Measurements from ENCODE around the gene WASF2.

The WASF2 gene

DNA sequence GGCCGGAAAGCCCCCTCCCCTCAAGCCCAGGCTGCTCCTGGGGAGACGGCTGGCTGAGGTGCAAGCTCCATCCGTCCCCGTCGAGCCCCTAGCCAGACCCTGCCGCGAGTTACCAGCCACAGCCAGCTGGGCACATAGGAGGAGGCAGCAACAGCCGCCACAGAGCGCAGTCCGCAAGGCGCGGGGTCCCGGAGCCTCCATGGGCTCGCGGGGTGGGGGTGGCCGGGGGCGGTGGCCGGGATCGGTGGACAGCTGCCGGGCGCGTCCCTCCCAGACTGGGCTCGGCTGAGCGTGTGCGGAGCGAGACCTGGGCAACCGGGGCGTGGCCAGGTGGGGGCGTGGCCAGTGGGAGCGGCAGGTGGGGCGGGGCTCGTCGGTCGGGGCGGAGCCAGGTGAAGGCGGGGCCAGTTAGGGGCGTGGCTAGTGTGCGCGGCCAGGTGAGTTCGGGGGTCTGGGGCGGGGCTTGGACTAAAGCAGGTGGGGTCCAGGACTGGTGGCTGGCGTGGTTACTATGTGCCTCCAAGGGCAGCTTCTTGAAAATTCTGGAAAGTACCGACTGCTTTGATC lies 106.8 kb downstream of the WASF2 start, which contains the start of gene CD164L2:
Gene CD164L2, minus strand, starts transcription at position 295 of the 567 bp plus-strand sequence. Its CDS starts 94 bp downstream, at position 201.
- no peak for DNase-seq (ENCODE audit: low read depth in 1 of 2, low spot score in 1 of 2)
- TF ChIP-seq SPI1 (IDR thresholded peaks at IDR 0.05; ENCODE audit: borderline replicate concordance, low read depth) (no peak), GABPA (IDR thresholded peaks at IDR 0.05; ENCODE audit: low read depth) (no peak), POLR2AphosphoS5 (IDR thresholded peaks at IDR 0.05; ENCODE audit: low read depth) (no peak)
- TF ChIP-seq, protein P1, sequence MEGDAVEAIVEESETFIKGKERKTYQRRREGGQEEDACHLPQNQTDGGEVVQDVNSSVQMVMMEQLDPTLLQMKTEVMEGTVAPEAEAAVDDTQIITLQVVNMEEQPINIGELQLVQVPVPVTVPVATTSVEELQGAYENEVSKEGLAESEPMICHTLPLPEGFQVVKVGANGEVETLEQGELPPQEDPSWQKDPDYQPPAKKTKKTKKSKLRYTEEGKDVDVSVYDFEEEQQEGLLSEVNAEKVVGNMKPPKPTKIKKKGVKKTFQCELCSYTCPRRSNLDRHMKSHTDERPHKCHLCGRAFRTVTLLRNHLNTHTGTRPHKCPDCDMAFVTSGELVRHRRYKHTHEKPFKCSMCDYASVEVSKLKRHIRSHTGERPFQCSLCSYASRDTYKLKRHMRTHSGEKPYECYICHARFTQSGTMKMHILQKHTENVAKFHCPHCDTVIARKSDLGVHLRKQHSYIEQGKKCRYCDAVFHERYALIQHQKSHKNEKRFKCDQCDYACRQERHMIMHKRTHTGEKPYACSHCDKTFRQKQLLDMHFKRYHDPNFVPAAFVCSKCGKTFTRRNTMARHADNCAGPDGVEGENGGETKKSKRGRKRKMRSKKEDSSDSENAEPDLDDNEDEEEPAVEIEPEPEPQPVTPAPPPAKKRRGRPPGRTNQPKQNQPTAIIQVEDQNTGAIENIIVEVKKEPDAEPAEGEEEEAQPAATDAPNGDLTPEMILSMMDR (IDR thresholded peaks at IDR 0.05; ENCODE audit: insufficient read depth, low read length) = no peak
- TF ChIP-seq, protein P2, sequence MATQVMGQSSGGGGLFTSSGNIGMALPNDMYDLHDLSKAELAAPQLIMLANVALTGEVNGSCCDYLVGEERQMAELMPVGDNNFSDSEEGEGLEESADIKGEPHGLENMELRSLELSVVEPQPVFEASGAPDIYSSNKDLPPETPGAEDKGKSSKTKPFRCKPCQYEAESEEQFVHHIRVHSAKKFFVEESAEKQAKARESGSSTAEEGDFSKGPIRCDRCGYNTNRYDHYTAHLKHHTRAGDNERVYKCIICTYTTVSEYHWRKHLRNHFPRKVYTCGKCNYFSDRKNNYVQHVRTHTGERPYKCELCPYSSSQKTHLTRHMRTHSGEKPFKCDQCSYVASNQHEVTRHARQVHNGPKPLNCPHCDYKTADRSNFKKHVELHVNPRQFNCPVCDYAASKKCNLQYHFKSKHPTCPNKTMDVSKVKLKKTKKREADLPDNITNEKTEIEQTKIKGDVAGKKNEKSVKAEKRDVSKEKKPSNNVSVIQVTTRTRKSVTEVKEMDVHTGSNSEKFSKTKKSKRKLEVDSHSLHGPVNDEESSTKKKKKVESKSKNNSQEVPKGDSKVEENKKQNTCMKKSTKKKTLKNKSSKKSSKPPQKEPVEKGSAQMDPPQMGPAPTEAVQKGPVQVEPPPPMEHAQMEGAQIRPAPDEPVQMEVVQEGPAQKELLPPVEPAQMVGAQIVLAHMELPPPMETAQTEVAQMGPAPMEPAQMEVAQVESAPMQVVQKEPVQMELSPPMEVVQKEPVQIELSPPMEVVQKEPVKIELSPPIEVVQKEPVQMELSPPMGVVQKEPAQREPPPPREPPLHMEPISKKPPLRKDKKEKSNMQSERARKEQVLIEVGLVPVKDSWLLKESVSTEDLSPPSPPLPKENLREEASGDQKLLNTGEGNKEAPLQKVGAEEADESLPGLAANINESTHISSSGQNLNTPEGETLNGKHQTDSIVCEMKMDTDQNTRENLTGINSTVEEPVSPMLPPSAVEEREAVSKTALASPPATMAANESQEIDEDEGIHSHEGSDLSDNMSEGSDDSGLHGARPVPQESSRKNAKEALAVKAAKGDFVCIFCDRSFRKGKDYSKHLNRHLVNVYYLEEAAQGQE (IDR thresholded peaks at IDR 0.05; ENCODE audit: insufficient replicate concordance, low read depth) = no peak
- Histone ChIP-seq H3K27ac (replicated peaks) (no peak within 1 kb of the TSS), H3K27me3 (ENCODE audit: insufficient read depth, poor library complexity, severe bottlenecking) (peaks cover 2% of the 10 kb centered on the region), H3K4me3 (replicated peaks; ENCODE audit: insufficient read depth, low read length) (no peak within 1 kb of the TSS)

DNA sequence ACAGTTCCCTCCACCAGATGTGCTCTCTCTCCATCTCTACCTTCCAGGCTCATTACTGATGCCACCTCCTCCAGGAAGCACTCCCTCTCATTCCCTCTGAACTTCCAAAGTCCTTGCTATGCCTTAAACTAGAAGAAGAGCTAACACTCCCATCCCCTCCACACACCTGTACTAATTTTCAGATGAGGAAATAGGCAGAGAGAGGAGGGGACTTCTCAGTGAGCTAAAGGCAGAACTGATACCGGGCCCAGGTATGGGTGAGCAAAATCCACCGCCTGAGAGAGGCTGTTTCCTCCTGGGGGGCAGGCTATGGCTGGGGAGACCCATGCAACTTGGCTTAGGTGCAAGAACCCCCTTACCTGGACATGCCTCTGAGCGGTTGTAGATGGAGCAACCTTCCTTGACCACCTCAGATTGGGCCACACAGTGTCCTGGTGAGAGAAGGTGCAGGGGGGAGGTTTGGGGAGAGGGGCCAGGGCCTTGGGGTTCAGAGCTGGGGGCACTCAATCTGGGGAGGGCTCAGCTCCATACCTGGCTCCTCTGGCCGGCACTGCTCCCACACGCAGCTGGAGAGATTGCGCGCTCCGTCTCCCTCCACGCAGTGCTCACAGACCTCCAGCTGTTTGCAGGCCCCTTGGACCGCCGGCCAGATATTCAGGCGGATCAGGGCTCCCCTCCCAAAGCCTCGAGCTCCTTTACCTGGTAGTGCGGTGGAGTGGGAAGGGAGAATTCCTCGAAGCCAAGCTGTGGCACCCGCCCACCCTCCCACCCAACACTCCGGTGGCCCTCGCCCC lies 107.8 kb downstream of the WASF2 start:
- DNase-seq (ENCODE audit: low read depth in 1 of 2, low spot score in 1 of 2) = no peak
- Histone ChIP-seq H3K27me3 (ENCODE audit: insufficient read depth, poor library complexity, severe bottlenecking) (peaks cover 2% of the 10 kb centered on the region), H3K4me3 (replicated peaks; ENCODE audit: insufficient read depth, low read length) (no peak overlapping the region), H3K27ac (replicated peaks) (no peak overlapping the region)
- TF ChIP-seq, protein P1 (IDR thresholded peaks at IDR 0.05; ENCODE audit: insufficient read depth, low read length) = no peak
- TF ChIP-seq POLR2AphosphoS5 (IDR thresholded peaks at IDR 0.05; ENCODE audit: low read depth) (no peak), SPI1 (IDR thresholded peaks at IDR 0.05; ENCODE audit: borderline replicate concordance, low read depth) (no peak)
- TF ChIP-seq, protein P2 (IDR thresholded peaks at IDR 0.05; ENCODE audit: insufficient replicate concordance, low read depth) = no peak

DNA sequence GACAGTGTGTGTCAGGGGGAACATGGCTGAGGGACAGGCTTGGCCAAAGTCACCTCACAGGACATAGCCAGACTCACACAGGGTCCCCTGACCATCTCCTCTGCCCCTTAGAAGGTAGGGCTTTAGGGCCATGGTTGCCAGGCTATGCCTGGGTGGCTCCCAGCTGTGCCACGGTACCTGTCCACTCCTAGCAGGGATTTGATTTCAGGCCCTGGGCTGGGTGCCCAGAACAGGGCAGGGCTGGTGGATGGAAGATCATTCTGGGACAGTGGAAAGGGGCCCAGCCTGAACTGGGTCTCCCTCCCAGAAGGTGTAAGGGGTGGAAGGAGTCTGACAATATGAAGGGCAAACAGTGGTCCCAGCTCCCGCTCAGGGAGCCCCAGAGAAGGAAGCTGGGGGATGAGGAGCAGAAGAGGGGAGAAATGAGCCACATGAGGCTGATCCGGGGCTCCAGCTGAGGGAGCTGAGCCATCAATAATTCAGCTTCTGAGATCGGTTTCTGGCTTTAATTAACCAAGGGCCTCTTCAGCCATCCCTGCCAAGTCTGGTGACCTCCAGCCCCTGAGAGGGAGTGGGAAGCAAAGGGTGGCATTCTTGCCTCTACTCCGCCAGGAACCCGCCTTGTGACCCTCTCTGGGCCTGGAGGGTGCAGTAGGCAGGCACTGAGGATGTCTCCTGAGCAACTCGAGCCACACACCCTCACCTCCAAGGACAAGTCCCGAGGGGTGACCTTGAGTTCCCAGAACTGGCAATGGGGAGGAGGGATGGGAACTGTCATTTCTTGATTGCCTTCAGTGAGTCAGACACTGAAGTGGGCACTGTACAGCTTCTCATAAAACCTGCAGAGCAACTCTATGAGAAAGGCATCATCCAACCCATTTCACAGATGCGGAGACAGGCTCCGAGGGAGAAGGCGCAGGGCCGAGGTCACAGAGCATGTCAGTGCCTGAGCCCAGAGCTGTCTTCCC lies 108.9 kb downstream of the WASF2 start:
- no peak overlapping the region for H3K27ac ChIP-seq (replicated peaks)
- peaks cover under 1% of the 10 kb centered on the region for H3K27me3 ChIP-seq (ENCODE audit: insufficient read depth, poor library complexity, severe bottlenecking)
- H3K4me3 ChIP-seq (replicated peaks; ENCODE audit: insufficient read depth, low read length) = no peak overlapping the region
- no peak for DNase-seq (ENCODE audit: low read depth in 1 of 2, low spot score in 1 of 2)
- no peak for TF ChIP-seq GABPA (IDR thresholded peaks at IDR 0.05; ENCODE audit: low read depth)
- TF ChIP-seq, protein P2 (IDR thresholded peaks at IDR 0.05; ENCODE audit: insufficient replicate concordance, low read depth) = no peak
- no peak for TF ChIP-seq SPI1 (IDR thresholded peaks at IDR 0.05; ENCODE audit: borderline replicate concordance, low read depth)
- TF ChIP-seq, protein P1 (IDR thresholded peaks at IDR 0.05; ENCODE audit: insufficient read depth, low read length) = no peak
- TF ChIP-seq POLR2AphosphoS5 (IDR thresholded peaks at IDR 0.05; ENCODE audit: low read depth) = no peak
